Stimulated activated CD4-positive, alpha-beta T cell treated with anti-CD3 and anti-CD28 coated beads, Interleukin-1b, Interleukin-23, amount 100 ng/mL, for 1 hour (primary cell): ENCODE data around the gene CREB5.
"Not testable (repeated sequence)": the region's sequence is repeated elsewhere in the genome, so short reads cannot be mapped to it uniquely, and the experiment has no call there.

ENCODE experiments used
- DNase-seq, 2 donors: peaks; one replicate each; pipeline ENCODE4 v3.0.0-alpha.2; 2020; ENCODE audit warnings: low read depth in 2 of 2

CREB5 gene

GRCh38 chr7:28576656-28577055 is 164.3 kb downstream of the CREB5 start:
- no peak for DNase-seq

DNA sequence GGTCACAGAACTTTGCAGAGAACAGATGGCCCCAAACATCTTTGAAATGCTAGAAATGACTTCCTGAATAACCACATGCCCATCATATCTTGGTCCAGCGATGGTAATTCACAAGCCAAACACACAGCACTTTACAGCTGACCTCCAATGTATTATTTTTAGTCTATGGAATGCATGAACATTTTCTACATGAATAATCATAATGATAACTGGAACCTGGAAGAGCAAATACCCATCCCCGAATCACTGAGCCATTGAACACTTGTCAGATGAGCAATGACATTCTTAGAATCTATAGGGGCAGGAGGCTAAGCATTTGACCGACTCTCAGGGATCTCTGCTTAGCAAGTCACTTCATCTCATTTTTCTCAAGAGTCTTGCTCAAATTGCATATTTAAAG is 167.3 kb downstream of the CREB5 start:
- DNase-seq: no peak

DNA sequence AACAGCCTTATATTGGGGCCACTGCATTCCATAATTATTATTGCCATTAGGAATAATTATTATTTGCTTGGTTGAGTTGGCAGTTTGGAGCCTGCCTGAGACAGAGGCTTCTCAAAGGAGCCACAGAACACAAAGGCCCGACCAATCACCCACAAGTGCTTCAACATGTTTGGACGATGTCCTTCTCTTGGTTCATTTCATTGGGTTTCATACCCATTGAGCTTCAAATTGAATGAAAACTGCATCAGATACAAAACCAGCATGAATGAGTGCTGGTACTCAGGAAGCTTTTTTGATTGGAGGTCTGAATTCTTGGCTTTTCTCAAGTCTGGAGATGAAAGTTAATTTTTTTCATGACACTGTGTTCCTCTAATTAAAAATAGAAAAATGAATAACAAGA is 168.3 kb downstream of the CREB5 start:
- no peak for DNase-seq

- DNase-seq: no peak
These were observed 169.0 kb downstream of the CREB5 start for GRCh38 chr7:28581351-28581750.

GRCh38 chr7:28582226-28582625 is 169.9 kb downstream of the CREB5 start:
- no peak for DNase-seq

DNA sequence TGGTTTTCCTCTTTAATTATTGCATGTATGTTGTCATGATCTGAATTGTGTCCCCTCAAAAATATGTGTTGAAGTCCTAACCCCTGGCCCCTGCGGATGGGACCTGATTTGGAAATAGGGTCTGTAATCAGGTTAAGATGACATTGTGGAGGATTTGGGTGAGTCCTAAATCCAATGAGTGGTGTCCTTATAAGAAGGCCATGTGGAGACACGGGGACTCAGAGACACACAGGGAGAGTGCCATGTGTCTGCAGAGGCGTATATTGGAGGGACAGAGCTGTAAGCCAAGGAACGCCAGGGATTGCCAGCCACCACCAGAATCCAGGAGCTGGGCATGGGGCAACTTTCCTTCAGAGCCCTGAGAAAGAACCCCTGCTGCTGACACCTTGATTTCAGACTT is 171.9 kb downstream of the CREB5 start:
- no peak for DNase-seq

- DNase-seq: no peak
These were observed 174.4 kb downstream of the CREB5 start for GRCh38 chr7:28586736-28587135.

DNA sequence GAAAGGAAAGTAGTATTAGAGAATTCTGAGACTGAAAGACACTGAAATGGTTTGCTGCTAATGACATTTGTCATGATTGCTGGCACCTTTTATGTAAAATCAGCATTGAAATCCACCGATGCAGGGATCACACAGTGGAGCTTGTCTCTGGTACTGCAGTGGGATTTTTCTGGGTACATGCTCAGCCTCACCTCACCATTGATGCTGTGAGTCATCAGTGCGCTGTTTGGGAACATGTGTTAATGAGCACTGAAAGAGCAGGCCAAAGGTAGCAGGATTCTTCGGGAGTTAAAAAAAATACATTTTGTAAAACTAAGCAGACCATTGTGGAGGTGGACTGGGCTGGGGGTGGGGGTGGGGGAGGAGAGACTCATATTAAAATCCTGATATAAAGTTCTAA is 174.9 kb downstream of the CREB5 start:
- no peak for DNase-seq

DNA sequence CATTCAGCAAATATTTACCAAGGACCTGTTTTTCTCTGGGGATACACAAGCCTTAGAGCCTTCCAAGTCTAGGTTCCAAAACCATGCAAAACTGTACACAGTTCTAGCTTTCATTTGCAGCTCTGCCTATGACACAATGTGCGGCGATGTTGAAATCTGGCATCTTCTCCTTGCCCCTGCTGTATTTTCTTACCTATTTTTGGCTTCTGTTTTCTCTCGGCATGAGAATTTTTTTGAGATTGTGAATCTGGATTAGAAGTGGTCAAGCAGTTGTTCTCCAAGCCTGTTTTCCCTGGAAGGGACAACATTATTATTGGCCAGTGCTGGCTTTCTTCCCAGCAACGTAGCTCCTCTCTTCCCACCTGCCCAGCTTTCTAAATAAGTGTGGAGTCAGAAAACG is 176.3 kb downstream of the CREB5 start:
- DNase-seq: no peak

DNA sequence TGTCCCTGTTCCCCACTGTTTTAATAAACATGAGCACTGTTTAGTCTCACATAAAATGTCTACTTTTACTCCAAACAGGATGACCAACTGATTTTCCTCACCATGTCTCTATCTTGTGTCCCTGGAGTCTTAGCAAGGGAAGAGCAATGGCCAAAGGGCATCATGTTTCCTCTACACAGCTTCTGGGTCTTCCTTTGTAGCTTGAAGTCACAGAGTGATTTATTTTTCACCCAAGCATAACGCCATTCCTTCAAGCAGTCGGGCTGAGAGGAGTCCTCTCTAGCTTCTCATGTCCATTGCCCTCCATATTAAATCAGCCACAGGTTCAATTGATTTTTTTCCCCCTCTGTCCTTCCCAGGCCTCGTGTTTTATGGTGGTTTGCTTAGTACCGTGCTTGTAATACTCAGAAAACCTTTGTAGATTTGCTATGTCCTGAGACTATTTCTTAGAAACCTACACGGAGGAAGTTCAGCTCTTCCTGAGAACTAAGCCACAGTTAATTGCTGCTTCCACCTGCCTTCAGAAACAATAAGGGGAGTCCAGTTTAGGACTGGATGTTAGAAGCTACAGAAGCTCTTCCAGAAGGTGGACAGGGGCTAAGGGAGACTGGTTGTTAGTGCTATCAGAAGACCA is 178.8 kb downstream of the CREB5 start:
- no peak for DNase-seq

GRCh38 chr7:28591725-28592349 is 179.5 kb downstream of the CREB5 start:
- no peak for DNase-seq

DNA sequence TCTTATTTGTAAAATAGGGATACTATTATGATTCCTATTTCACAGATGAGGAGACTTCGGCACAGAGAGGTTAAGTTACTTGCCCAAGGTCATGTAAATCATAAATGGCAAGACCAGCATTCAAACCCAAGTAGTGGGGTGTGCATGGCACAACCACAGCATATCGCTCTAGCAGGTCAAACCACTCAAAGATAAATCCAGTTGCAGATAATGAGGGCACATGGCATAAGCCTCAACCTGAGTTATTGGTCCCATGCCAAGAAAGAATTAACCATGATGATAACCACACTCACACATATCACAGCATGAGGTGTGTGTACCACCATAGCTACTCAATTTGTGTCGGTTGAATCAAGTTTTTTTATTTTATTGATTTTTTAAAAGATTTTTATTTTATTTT is 180.5 kb downstream of the CREB5 start:
- no peak for DNase-seq

DNA sequence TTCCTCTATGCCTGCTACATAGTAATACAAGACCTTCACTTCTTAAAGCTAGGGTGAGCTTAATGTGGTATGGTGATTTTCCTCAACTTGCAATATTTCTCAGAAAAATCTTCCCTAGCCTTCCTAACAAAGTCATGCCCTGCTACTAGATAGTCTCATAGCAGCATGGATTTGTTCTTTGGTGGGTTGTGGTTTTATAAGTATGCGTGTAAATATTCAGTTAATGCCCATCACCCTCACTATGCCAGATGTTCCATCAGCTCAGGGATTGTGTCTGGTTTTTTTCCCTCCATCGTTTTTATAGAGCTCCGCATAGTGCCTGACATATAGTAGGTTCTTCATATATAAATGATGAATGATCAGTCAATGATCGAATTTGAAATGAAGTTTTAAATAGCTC is 182.8 kb downstream of the CREB5 start:
- no peak for DNase-seq

GRCh38 chr7:28595801-28596200 is 183.5 kb downstream of the CREB5 start:
- DNase-seq: no peak

DNA sequence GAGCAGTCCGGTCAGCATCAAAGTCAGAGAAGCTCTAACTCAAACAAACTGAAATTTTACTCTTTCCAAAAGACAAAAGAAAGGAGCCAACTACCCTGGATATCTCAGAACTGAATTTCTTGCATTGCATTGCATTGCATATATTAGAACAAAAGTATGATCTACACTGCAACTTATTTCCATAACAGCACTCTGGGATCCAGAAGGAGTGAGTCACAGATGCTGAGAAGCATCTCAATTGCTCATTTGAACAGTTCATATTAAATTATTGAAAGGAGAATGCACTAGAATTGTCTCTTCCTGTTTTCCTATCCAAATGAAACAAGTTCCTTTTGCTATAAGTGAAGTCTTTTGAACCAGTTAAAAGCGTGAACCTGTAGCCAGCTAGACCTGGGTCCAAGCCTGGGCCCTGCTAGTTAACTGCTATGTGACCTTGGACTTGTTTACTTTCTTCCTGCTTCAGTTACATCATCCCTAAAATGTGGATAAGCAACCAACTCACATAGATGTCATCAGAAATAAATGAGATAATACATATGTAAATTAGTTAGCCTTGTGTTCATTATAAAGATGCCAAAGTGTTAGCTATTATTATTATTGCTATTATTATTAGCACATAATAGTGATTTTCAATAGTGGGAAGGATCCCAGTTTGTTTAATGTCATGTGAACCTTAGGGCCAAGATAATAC is 184.1 kb downstream of the CREB5 start:
- no peak for DNase-seq

DNA sequence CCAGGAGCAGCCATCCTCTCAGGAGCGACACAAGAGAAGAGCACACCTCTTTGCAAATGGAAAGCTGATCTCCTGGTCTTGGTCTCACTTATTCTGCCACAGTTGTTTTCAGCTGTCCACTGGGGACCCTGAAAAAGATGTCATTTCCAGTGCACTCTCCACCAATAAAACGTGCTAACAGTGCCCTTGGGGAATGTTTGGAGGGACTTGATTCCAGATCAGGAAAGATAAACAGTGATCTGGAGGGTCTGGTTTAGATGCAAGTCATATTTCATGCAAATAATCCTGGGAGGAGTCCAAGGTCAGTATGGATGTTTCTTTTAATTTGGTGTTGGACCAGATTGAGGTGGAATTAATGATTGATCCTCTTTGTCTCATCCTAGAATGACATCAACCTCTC is 185.0 kb downstream of the CREB5 start:
- no peak for DNase-seq

DNA sequence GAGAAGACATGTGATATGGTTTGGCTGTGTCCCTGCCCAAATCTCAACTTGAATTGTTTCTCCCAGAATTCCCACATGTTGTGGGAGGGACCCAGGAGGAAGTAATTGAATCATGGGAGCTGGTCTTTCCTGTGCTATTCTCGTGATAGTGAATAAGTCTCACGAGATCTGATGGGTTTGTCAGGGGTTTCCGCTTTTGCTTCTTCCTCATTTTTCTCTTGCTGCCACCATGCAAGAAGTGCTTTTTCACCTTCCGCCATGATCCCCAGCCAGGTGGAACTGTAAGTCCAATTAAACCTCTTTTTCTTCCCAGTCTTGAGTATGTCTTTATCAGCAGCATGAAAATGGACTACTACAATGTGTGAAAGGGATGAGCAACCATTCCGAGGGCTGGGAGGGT is 185.7 kb downstream of the CREB5 start:
- DNase-seq: not testable (repeated sequence)

DNA sequence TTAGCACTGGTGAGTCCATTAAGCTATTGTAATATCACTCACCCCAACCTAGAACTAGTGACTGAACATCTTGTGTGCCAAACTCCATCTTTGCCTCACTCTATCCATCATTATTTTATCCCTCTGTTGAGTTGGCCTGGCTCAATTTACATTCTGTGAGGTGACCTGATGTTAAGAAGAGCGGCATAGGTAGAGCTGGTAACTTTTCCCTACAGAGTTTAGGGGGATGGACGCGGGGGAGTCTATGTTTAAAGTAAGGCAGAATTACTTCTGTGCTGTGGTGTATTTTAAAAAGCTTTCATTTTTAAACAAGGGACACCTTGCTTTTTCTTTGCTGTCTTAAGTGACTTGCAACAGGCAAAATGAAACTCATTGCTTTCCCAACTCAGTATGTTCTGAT is 186.3 kb downstream of the CREB5 start:
- DNase-seq: no peak

DNA sequence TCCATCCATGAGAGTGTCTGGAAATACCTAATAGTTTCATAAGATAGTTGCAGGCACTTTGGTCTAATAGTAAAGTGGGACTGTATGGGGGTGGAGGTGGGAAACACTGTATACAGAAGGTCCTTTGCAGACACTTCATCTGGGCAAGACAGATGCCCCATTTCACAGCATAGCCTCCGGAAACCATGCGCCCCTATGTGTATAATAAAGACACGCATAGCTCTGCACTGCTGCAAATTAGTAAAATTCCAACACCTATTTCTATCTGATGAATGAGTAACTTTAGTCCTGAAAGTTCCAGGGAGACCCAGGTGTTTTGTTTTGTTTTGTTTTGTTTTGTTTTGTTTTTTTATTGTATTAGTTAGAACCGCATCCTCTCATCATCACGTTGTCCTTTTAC is 187.1 kb downstream of the CREB5 start:
- DNase-seq: no peak

DNA sequence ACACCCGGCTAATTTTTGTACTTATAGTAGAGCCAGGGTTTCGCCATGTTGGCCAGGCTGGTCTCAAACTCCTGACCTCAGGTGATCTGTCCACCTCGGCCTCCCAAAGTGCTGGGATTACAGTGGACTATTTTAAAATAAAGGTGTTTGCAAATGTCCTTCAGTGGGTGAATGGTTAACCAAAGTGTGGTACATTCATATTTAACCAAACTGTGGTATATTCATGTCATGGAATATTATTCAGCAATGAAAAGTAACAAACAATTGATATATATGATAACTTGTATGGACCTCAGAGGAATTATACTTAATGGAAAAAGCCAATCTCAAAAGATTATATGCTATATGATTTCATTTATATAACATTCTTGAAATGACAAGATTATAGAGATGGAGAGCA is 190.0 kb downstream of the CREB5 start:
- DNase-seq: no peak

DNA sequence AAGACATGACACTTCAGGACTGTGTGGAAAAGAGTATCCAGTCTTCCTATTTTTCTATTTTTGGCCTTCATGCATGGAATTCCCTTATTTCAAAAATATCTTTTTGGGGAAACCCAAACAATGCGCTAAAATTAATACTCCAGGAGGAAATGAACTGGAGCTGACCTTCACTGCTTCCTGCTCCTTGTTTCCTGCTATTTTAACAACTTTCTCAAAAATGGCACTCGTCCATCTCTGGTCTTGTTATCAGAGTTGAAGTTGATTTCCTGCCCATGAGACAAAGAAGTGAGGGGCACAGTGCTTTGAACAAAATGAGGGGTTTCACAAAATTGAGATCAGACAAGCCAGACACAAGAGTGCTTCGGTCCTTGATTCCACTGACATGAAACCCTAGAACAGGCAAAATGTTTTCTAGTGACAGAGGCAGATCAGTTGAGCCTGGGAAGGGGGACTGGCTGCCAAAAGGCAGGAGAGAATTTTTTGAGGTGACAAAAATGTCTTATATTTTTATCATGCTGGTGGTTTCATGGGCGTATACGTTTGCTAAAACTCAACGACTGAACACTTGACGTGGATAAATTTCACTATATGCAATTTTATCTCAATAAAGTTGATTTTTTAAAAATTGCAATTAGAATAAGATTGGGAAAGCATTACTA is 193.2 kb downstream of the CREB5 start:
- DNase-seq: no peak

DNA sequence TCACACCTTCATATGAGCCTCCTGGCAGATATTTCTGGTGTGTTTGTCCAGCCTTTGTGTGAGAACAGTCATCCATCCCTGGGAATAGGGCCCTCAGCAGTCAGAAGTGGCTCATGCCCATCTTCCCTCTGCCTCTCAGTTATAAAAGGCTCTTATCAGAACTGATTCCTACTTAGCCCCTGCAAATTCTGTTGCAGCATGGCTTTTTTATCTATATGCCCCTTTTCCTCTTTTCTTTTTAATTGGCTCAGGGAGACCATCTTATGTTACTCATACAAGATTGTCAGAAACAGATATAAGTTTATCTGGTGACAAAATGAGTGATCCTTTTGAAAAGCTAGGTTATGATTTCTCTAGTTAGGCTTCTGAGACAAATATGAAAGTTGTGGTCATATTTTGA is 194.1 kb downstream of the CREB5 start:
- DNase-seq: no peak

- no peak for DNase-seq
These were observed 195.5 kb downstream of the CREB5 start for GRCh38 chr7:28607855-28608193.
